ENCODE results near the gene DSC3. TPM values are rescaled to one million over a fixed set of nuclear protein-coding genes. Genes with fewer than 3 reads are reported as not detected.

The DSC3 gene
- total and polyA plus RNA-seq, 2 donors (not counting 3 experiments of a cell fraction or from before 2014, with no cell fraction given): 0.04 to 0.18 TPM

DNA sequence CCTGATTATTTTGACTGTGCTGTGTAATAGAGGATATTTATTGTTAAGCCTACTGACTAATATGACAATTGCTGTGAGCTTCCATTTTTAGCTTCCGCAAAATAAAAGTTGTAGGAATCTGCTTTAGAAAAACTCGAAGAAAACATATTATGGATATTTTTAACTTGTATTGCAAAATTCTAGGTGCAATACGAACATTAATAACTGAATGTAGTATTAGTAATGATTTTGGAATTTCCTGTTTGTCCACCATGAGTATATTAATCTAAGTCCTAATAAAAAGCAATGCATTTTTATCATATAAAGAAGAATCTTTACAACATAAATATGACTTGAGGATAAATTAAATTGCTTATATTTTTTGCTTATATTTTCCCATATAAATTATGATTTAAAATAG lies 2.4 kb upstream of the DSC3 start:
- Histone ChIP-seq H3K4me3 (replicated peaks in 1 of 3; ENCODE audit: insufficient read depth in 1 of 3, low read depth in 1 of 3, low read length in 3 of 3) (no peak overlapping the region), H3K4me2 (ENCODE audit: insufficient read depth, low read length) (no peak overlapping the region), H4K20me1 (replicated peaks; ENCODE audit: control insufficient read depth, extremely low read depth, insufficient read depth, low read length) (no peaks in the 10 kb centered on the region), H3K36me3 (ENCODE audit: control insufficient read depth in 2 of 2, extremely low read depth in 1 of 2, insufficient read depth in 2 of 2, low read length in 2 of 2) (no peaks in the 10 kb centered on the region), H3K9ac (replicated peaks; ENCODE audit: extremely low read depth, insufficient read depth, low read length) (no peak overlapping the region), H3K79me2 (ENCODE audit: control insufficient read depth, insufficient read depth, low read length) (no peaks in the 10 kb centered on the region), H3K27me3 (ENCODE audit: control insufficient read depth in 2 of 2, insufficient read depth in 2 of 2, low read length in 2 of 2) (peaks cover 27 to 46% of the 10 kb centered on the region in 2 experiments), H3K4me1 (ENCODE audit: control insufficient read depth, extremely low read depth, insufficient read depth, low read length) (peaks cover 3% of the 10 kb centered on the region), H2AFZ (ENCODE audit: low read depth, low read length) (no peak overlapping the region), H3K9me1 (replicated peaks; ENCODE audit: control insufficient read depth, extremely low read depth, insufficient read depth, low read length) (no peaks in the 10 kb centered on the region), H3K9me3 (replicated peaks; ENCODE audit: control insufficient read depth, insufficient read depth, low read length) (no peaks in the 10 kb centered on the region), H3K27ac (ENCODE audit: insufficient read depth, low read depth, low read length) (no peak overlapping the region)
- no peak for TF ChIP-seq GATA2 (IDR thresholded peaks at IDR 0.05; ENCODE audit: insufficient read depth, insufficient read length, low read depth, low read length)
- no peak for TF ChIP-seq EZH2 (IDR thresholded peaks at IDR 0.05; ENCODE audit: borderline replicate concordance, low read depth, low read length, severe bottlenecking)
- TF ChIP-seq, protein P1, sequence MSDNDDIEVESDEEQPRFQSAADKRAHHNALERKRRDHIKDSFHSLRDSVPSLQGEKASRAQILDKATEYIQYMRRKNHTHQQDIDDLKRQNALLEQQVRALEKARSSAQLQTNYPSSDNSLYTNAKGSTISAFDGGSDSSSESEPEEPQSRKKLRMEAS (IDR thresholded peaks at IDR 0.05; ENCODE audit: insufficient read depth, insufficient read length): no peak
- no peak for TF ChIP-seq MYC (IDR thresholded peaks at IDR 0.05; ENCODE audit: low read depth, low read length)
- TF ChIP-seq JUN (IDR thresholded peaks at IDR 0.05; ENCODE audit: borderline replicate concordance, insufficient read depth, insufficient read length, low read depth): no peak
- no peak for TF ChIP-seq FOS (IDR thresholded peaks at IDR 0.05; ENCODE audit: borderline replicate concordance, insufficient read depth, low read length)
- TF ChIP-seq POLR2A (IDR thresholded peaks at IDR 0.05; ENCODE audit: low read depth, low read length): no peak
- TF ChIP-seq POLR2AphosphoS5 (IDR thresholded peaks at IDR 0.05; ENCODE audit: insufficient read depth, low read depth, low read length): no peak
- TF ChIP-seq CTCF (IDR thresholded peaks at IDR 0.05; ENCODE audit: extremely low read depth in 1 of 2, insufficient read depth in 1 of 2, low read depth in 1 of 2, low read length in 2 of 2): no peak
- BruUV-seq (replicated peaks): no TSS peak
- dilution Hi-C loops (cut with MboI; ENCODE audit: extremely low pct_ligation_motif_present, low sequenced_read_pairs) (no loop called here), intact Hi-C loops (cut with micrococcal nuclease) (no loop called here)
- ChIA-PET POLR2A (no interaction called here), CTCF (no interaction called here)
- FAIRE-seq: no peak
- DNase-seq (ENCODE audit: low read depth, low spot score): no peak
